GM10266 (cell line): ENCODE measurements around the gene ARG2.

ENCODE experiments used
- DNase-seq: peaks from one replicate; pipeline ENCODE4 v3.0.0; 2012; ENCODE audit errors: extremely low spot score
- TF ChIP-seq, protein P1 (sequence below): IDR thresholded peaks from 2 replicates; pipeline ENCODE4 v1.5.1; 2012; ENCODE audit warnings: mild to moderate bottlenecking, low read depth; ENCODE audit not compliant: control insufficient read depth, insufficient read depth; ENCODE audit errors: missing control alignments

Gene ARG2

DNA sequence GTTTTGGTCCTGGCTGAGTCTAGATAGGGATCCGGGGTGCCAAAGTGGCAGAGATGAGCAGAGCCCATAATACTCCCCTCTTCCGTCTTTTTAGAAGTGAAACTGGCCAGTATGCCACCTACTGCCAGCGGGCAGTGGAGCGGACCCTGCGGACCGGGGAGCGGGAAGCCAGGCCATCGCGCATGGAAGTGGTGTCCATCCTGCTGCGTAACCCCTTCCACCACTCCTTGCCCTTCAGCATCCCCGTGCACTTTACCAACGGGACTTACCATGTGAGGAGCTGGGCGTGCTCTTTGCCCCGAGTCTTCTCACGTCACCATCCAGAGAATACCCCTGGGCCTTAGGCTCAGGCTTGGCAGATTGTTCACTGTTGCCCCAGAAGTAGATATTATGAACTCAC, 40.7 kb upstream of the ARG2 start:
- TF ChIP-seq, protein P1, sequence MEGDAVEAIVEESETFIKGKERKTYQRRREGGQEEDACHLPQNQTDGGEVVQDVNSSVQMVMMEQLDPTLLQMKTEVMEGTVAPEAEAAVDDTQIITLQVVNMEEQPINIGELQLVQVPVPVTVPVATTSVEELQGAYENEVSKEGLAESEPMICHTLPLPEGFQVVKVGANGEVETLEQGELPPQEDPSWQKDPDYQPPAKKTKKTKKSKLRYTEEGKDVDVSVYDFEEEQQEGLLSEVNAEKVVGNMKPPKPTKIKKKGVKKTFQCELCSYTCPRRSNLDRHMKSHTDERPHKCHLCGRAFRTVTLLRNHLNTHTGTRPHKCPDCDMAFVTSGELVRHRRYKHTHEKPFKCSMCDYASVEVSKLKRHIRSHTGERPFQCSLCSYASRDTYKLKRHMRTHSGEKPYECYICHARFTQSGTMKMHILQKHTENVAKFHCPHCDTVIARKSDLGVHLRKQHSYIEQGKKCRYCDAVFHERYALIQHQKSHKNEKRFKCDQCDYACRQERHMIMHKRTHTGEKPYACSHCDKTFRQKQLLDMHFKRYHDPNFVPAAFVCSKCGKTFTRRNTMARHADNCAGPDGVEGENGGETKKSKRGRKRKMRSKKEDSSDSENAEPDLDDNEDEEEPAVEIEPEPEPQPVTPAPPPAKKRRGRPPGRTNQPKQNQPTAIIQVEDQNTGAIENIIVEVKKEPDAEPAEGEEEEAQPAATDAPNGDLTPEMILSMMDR: no peak
- no peak for DNase-seq

DNA sequence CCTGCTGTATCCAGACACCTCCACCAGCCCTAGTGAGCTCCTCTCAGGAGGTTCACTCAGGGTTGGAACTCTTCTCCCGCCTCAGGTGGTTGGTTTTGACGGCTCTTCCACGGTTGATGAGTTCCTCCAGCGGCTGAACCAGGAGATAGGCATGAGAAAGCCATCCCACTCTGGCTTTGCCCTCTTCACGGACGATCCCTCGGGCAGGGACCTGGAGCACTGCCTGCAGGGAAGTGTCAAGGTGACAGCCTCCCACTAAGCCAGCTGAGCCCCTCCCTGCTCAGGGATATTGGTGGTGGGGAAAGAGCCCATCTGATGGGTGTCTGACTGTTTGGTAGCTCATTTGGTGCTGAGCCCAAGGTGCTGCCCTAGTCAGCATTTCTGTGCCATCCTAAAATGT, 40.1 kb upstream of the ARG2 start:
- TF ChIP-seq, protein P1: no peak
- no peak for DNase-seq

DNA sequence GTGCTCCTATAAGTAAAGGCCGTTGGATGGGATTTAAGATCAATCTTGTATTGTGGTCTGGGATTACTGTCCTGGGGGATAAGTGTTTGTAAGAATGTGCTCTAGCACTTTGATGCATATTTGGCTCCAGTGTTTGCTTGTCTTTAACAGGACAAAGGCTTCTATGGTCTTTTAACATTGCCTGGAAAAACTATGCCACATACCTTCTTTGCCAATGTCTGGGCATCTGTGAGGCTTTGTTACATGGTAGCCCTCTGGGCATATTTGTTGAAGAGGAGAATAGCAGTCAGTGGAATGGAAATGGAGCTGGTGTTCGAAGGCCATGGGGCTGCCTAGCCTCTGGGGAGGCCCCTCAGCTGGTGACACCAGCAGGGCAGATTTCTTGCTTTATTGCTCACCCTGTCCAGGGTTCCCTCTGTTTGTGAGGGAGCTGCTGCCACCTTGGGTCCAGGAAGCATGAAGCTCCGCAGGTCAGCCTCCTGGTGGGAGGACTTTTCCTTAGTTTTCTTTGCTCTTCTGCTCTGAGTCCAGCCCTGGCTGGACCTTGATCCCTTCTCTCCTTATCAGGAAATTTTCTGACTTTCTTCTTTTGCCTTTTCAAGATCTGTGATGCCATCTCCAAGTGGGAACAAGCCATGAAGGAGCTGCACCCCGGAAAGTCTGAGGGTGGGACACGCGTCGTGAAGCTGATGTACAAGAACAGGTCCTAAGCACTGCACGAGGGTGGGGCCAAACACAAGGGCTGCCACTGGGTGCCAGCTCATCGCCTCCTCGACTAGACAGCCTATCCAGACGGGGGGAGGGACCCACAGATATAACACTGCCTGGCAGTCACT, 39.2 kb upstream of the ARG2 start:
- DNase-seq: no peak
- TF ChIP-seq, protein P1: no peak

DNA sequence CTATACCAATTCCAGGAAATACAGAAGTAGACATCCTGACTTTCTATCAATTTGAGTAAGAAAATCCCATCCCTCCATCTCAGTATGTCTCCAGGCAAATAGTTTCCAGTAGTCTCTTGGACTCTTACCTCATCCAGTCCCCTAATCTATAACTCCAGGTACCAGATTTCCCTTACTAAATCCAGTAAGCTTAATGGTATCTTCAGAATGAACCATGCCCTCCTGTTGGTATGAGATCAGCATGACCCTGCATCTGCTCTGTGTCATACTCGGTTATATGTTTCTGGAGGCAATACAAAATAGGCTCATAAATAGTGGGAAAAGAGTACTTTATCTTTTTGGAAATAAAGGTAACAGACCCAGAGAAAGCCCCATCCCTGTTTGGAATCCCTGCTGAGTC, 38.1 kb upstream of the ARG2 start:
- DNase-seq: no peak
- TF ChIP-seq, protein P1: no peak

DNA sequence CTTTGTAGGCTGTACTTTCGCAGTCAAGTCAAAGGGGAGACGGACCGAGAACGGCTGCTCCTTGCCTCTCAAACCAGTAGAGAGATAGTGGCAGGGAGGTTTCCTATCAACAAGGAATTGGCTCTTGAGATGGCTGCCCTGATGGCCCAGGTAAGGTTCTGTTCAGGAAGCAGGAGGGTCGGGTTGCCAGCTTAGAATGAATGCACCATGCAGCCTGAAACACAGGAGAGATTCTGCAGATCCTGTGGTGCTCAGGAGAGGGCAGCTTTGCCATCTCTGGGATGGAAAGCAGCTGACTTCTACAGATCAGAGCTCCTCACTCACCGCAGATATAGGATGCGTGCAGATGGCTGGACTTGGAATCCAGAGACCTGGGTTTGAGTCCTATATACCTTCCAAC, 37.7 kb upstream of the ARG2 start:
- TF ChIP-seq, protein P1: no peak
- no peak for DNase-seq

DNA sequence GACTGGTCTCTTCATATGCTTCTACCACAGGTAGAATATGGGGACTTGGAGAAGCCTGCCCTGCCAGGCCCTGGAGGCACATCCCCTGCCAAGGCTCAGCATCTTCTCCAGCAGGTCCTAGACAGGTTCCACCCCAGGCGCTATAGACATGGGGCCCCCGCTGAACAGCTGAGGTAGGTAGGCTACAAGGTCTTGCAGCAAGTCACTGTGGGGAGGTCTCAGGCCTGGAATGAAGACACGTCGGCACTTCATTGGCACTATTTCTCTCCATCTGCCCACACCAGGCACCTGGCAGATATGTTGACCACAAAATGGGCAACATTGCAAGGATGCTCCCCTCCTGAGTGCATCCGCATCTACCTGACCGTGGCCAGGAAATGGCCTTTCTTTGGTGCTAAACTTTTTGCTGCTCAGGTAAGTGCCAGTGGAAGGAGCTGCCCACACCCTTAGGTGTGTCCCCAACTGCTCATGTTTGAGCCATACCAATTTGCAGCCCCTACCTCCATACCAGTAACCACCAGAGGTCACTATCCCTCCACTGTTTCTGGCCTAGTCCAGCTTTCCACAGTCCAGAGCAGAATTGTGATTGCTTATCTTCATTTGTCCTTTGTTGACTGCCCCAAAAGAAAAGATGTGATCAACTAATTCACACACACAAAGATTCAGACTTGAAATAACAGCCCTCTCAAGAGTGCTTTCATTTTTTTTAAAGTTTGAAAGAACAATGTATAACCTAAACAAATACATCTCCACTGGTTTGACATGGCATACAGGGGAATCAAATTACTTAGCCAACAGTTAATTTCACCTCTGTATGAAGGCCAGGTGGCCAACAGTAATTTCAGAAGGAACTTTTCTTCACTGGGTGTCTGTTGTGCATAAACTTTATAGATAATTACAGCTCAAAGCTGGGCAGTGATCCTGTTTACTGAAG, 35.7 kb upstream of the ARG2 start:
- DNase-seq: peak; percentile 74
- TF ChIP-seq, protein P1: peak; percentile 81
